Vagina (tissue), 2 donors: Measurements from ENCODE around the gene FCF1.
"Not testable (repeated sequence)": the region's sequence is repeated elsewhere in the genome, so short reads cannot be mapped to it uniquely, and the experiment has no call there.

Experiments
- CTCF ChIP-seq, 3 experiments: fragments of 450-650 bp in 2 of 3; fragments of 200-600 bp in 1 of 3; sonication (generic) in 1 of 3; IDR thresholded peaks; one replicate each; pipeline ENCODE4 v1.5.1; 2017 to 2019; ENCODE audit warnings: antibody characterized with exemption in 3 of 3, mild to moderate bottlenecking in 2 of 3, moderate library complexity in 2 of 3
- POLR2A ChIP-seq, 2 donors: fragments of 450-650 bp; IDR thresholded peaks; one replicate each; pipeline ENCODE4 v1.6.1; 2017; ENCODE audit warnings: antibody characterized with exemption in 2 of 2, mild to moderate bottlenecking in 2 of 2, moderate library complexity in 2 of 2
- POLR2AphosphoS5 ChIP-seq, 2 donors: sonication (generic); formaldehyde crosslinking; IDR thresholded peaks; one replicate each; pipeline ENCODE4 v1.9.0; 2017; ENCODE audit warnings: antibody characterized with exemption in 2 of 2, mild to moderate bottlenecking in 2 of 2, low read depth in 1 of 2; ENCODE audit not compliant: insufficient read depth in 1 of 2

- TF ChIP-seq CTCF (IDR thresholded peaks at IDR 0.05); POLR2AphosphoS5 (IDR thresholded peaks at IDR 0.05; ENCODE audit: insufficient read depth in 1 of 2, low read depth in 1 of 2); POLR2A (IDR thresholded peaks at IDR 0.05): not testable (repeated sequence)
Measured at GRCh38 chr14:74758505-74758904, 45.6 kb downstream of the FCF1 start.
